Astrocyte of the spinal cord (primary cell): ENCODE data around the gene SIPA1L3.

Experiments used
- DNase-seq: peaks from one replicate; pipeline ENCODE4 v3.0.0; 2011; ENCODE audit warnings: low read depth, low spot score
- H3K4me3 ChIP-seq: 2 replicates; pipeline ENCODE4 v1.5.1; 2011; ENCODE audit warnings: low read depth, mild to moderate bottlenecking, low read length, moderate library complexity
- in situ Hi-C: cut with HindIII; loops from 2 replicates; pipeline ENCODE4 v1.10.0; 2017; ENCODE audit warnings: low sequenced_read_pairs
- TF ChIP-seq, protein P1 (sequence below): IDR thresholded peaks from 2 replicates; pipeline ENCODE4 v1.5.1; 2012; ENCODE audit warnings: low read depth, mild to moderate bottlenecking, low read length, inconsistent platforms

Gene SIPA1L3

DNA sequence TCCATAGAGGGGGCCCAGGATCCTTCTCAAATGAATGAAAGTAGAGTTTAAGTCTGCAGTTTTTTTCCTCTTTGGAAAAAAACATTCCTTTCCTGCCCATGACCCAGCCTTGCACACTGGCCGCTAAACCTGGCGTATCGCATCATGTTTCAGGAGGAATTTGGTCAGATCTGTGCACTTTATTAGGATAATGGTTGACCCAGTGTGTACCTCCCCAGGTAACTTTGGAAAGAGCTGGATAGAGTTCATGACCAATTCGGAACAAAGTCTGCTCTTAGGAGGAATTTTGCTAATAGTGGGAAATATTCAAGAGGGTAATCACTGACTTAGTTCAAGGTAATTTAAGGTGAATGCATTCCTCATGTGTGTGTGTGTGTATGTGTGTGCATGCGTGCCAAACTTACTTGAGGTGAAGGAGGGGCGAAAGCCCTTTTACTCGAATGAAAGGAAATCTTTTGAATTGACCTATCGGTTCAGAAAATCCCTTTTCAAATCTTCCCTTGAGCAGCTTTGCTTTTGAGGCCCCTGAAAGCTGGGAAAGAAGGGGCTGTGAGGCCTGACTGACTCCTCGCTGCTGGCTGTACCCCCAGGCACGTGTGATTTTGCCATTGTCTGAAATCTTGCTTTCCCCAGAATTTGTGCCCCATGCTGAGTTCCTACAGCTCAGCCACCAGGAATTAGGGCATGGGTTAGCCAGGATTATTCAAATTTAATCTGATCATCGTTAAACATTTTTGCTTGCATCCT lies 46.3 kb downstream of the SIPA1L3 start:
- in situ Hi-C loops, result no loop called here
- no peak overlapping the region for H3K4me3 ChIP-seq
- peak; percentile 53 for DNase-seq
- TF ChIP-seq, protein P1, sequence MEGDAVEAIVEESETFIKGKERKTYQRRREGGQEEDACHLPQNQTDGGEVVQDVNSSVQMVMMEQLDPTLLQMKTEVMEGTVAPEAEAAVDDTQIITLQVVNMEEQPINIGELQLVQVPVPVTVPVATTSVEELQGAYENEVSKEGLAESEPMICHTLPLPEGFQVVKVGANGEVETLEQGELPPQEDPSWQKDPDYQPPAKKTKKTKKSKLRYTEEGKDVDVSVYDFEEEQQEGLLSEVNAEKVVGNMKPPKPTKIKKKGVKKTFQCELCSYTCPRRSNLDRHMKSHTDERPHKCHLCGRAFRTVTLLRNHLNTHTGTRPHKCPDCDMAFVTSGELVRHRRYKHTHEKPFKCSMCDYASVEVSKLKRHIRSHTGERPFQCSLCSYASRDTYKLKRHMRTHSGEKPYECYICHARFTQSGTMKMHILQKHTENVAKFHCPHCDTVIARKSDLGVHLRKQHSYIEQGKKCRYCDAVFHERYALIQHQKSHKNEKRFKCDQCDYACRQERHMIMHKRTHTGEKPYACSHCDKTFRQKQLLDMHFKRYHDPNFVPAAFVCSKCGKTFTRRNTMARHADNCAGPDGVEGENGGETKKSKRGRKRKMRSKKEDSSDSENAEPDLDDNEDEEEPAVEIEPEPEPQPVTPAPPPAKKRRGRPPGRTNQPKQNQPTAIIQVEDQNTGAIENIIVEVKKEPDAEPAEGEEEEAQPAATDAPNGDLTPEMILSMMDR, result no peak

DNA sequence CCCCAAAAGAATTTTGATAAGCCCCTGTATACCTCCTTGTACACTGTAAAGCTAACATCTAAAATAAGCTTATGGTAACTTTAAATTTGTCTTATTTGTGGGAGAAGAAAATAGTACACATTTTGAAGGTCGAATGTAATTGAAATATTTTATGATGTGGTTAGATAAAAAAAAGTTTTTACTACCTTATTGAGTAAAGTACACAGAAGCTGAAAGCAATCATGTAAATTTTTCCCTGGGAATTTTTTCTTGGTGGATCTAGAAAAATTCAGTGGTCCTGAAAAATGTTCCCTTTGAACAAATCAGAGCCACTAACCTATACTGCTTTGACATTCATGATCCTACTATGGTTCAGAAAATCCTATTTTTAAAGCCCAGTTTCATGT lies 46.9 kb downstream of the SIPA1L3 start:
- no peak overlapping the region for H3K4me3 ChIP-seq
- in situ Hi-C loops, result no loop called here
- no peak for DNase-seq
- TF ChIP-seq, protein P1, result no peak

DNA sequence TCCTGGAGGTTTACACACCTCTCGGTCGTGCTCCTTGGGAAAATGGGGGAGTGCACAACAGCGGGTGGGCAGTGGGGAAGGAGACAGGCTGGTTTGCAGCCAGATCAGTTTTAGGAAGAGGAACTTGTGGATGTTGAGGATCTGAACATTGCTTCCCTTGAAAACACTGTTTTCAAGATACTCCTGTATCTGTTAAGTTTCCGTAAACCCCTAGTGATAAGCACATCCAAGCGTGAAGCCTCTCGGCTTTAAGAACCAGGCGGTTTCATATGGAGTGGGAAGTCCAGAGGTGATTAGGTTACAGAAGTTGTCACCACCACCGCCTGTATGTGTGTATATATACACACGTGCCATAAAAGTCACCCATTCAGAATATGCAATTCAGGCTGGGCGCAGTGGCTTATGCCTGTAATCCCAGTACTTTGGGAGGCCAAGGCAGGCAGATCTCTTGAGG lies 47.4 kb downstream of the SIPA1L3 start:
- in situ Hi-C loops, result no loop called here
- H3K4me3 ChIP-seq, result no peak overlapping the region
- TF ChIP-seq, protein P1, result no peak
- no peak for DNase-seq

DNA sequence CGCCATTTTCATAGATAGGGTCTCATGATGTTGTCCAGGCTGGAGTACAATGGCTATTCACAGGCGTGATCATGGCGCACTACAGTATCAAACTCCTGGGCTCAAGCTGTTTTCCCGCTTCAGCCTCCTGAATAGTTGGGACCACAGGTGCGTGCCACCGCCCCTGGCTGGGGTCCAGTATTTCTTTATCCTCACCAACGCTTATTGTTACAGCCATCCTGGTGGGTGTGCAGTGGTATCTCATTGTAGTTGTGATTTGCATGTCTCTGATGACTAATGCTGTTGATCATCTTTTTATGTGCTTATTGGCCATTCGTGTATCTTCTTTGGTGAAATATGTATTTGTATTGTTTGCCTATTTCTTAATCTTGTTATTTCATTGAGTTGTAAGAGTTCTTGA lies 49.0 kb downstream of the SIPA1L3 start:
- H3K4me3 ChIP-seq, result no peak overlapping the region
- DNase-seq, result no peak
- in situ Hi-C loops, result no loop called here
- TF ChIP-seq, protein P1, result no peak

DNA sequence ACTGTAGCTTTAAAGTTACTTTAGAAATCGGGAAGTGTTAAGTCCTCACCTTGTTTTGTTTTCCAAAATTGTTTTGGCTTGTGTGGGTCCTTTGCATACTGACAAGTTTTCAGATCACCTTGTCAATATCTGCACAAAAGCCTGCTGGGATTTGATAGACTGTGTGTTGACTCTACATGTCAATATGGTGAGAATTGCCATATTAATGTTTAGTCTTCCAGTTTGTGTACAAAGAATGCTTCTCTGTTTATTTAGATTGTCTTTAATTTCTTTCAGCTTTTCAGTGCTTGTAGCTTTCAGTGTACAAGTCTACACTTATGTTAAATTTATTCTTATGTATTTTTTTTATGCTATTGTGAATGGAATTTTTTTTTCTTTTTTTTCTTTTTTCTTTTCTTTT lies 50.2 kb downstream of the SIPA1L3 start:
- TF ChIP-seq, protein P1, result no peak
- DNase-seq, result no peak
- in situ Hi-C loops, result no loop called here
- H3K4me3 ChIP-seq, result no peak overlapping the region

DNA sequence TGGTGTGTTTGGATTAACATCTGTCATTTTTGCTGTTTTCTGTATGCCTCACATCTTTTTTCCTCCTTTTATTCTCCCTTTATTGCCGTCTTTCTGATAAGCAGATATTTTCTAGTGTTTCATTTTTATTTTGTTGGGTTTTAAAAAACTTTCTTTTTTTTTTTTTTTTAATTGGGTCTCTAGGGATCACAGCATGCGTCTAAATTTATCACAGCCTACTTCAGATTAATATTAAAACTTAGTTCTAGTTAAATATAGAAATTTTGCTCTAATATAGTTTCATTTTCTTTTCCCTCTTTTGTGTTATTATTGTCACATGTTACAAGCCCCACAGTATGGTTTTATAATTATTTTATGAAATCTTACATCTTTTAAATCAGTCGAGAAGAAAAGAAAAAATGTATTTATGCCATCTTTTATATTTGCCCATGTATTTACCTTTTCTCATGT lies 52.7 kb downstream of the SIPA1L3 start:
- TF ChIP-seq, protein P1, result no peak
- in situ Hi-C loops, result no loop called here

DNA sequence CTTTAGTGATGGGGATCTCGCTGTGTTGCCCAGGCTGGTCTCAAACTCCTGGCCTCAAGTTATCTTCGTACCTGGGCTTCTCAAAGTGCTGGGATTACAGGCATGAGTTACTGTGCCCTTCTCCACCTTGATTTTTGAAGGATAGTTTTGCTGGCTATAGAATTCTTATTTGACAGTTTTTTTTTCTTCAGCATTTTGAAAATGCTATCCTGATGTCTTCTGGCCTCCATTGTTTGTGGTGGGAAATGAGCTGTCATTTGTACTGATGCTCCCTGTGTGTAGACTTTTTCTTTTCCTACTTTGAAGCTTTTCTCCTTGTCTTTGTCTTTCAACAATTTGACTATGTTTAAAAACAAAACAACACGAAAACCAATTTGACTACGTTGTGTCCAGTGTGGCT lies 54.2 kb downstream of the SIPA1L3 start:
- no peak overlapping the region for H3K4me3 ChIP-seq
- TF ChIP-seq, protein P1, result no peak
- no peak for DNase-seq
- in situ Hi-C loops, result no loop called here

More for the DNA sequence above, 52.7 kb downstream of the SIPA1L3 start:
- H3K4me3 ChIP-seq, result no peak overlapping the region
- no peak for DNase-seq
